Lower leg skin (tissue), 4 donors: ENCODE data around the gene ZNF175. TPM values are rescaled to one million over a fixed set of nuclear protein-coding genes. Genes with fewer than 3 reads are reported as not detected.

Experiments used
- DNase-seq, 2 donors: peaks; one replicate each; pipeline ENCODE4 v3.0.0-alpha.2; 2019; ENCODE audit warnings: low spot score in 2 of 2
- H3K4me3 ChIP-seq: fragments of 200-600 bp; sonication (generic); 2 replicates; pipeline ENCODE4 v1.5.1; 2017; ENCODE audit warnings: mild to moderate bottlenecking, low read depth; ENCODE audit not compliant: poor library complexity, severe bottlenecking
- POLR2A ChIP-seq, 2 donors: fragments of 450-650 bp; IDR thresholded peaks; one replicate each; pipeline ENCODE4 v1.6.1; 2016 to 2017; ENCODE audit warnings: antibody characterized with exemption in 2 of 2, mild to moderate bottlenecking in 1 of 2, moderate library complexity in 1 of 2
- WGBS, 2 donors: methylation state at CpG; one replicate each; pipeline ENCODE4 v1.1.5; 2018; 5-methylcytosine and 5-hydroxymethylcytosine counted together
- intact Hi-C: fragments of 100-400 bp; cut with DNase I; formaldehyde crosslinking; loops from one replicate; pipeline ENCODE4 v1.15.0; 2023; ENCODE audit warnings: low total_unique reads
- total RNA-seq, 4 donors: library from RNA; depleted of rRNA; stranded (reverse); fragments of >200 nt; gene quantifications; one replicate each; pipeline ENCODE4 v1.1.0, GENCODE V29; 2016
- TF ChIP-seq, protein P1 (sequence below), 3 donors: fragments of 450-650 bp; IDR thresholded peaks; one replicate each; pipeline ENCODE4 v1.5.1; 2016; ENCODE audit warnings: antibody characterized with exemption in 3 of 3, mild to moderate bottlenecking in 3 of 3, moderate library complexity in 2 of 3

ZNF175 gene
- total RNA-seq, 4 donors from 2014 or later, result 2.0 to 5.3 (median 2.5) TPM

DNA sequence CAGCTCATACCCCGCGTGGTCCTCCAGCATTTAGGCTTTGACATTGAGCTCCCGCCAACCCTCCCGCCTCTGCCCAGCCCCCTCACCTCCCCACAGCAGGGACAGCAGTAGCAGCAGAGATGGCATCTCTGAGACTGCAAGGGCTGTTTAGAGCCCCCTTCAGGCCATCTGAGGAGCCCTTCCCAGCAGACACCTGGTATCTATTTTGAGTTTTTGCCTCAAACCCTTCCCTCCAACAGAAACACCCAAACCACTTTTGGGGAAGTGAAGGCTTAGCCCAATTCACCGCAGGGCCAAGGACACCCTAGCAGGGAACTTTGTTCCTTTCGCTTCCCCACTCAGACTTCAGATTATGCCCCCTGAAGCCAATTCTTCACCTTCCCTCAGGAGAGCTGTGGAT, 6.3 kb upstream of the ZNF175 start:
- WGBS, 2 donors, result 42 to 44% methylated on average over 6 of the region's 6 CpGs

DNA sequence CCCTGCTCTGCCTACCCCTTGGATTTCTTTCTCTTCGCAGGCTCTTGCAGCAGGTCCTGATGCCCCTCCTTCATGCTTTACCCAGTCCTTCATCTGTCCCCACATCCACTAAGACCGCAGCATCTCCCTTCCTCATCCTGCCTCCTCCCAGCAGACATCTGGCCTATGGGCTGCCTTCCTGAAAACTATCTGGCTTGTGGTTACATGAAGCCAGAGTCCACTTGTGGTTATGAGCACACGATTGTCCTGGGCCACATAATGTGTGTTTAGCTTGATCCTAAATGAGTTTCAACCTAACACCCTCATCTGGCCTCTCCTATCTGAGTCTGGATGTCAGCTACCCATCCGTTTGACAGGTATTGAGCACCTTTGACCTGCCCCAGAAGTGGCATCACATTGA, 5.5 kb upstream of the ZNF175 start:
- WGBS, 2 donors, result 68 to 69% methylated on average over 4 of the region's 4 CpGs
- DNase-seq, result no peak
- H3K4me3 ChIP-seq, result no peak overlapping the region
- intact Hi-C loops, result no loop called here
- no peak for TF ChIP-seq POLR2A (IDR thresholded peaks at IDR 0.05)
- TF ChIP-seq, protein P1, sequence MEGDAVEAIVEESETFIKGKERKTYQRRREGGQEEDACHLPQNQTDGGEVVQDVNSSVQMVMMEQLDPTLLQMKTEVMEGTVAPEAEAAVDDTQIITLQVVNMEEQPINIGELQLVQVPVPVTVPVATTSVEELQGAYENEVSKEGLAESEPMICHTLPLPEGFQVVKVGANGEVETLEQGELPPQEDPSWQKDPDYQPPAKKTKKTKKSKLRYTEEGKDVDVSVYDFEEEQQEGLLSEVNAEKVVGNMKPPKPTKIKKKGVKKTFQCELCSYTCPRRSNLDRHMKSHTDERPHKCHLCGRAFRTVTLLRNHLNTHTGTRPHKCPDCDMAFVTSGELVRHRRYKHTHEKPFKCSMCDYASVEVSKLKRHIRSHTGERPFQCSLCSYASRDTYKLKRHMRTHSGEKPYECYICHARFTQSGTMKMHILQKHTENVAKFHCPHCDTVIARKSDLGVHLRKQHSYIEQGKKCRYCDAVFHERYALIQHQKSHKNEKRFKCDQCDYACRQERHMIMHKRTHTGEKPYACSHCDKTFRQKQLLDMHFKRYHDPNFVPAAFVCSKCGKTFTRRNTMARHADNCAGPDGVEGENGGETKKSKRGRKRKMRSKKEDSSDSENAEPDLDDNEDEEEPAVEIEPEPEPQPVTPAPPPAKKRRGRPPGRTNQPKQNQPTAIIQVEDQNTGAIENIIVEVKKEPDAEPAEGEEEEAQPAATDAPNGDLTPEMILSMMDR (IDR thresholded peaks at IDR 0.05), result no peak

More for the DNA sequence above, 6.3 kb upstream of the ZNF175 start:
- DNase-seq, result no peak
- intact Hi-C loops, result no loop called here
- TF ChIP-seq, protein P1 (IDR thresholded peaks at IDR 0.05), result no peak
- no peak for TF ChIP-seq POLR2A (IDR thresholded peaks at IDR 0.05)
- H3K4me3 ChIP-seq, result no peak overlapping the region

DNA sequence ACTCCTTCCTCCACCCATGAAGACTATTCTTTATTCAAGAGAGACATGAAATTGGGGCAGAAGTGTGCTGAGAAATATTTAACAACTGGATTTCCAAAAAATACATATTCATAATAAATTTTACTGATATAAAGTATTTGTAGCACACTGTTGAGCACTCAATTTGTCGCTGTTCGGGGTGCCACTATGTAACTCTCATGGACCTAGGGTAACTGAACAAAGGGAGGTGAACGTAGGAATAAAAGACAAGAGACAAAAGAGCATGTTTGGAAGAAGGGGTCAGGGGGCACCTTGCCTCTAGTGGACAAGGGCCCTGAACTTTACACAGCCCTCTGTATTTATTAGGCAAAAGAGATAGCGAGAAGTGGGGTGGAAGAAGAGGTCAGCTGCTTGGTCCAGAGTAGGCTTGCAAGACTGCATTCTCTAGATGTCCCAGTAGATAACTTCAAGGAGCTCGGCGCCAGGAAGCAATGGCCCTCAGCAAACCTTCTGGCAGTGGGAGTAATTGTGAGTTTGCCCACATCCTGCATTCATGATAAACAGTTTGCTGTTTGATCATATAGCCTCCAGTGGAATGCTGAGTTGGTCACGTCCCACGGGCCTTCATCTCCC, 4.5 kb upstream of the ZNF175 start:
- 68 to 71% methylated on average over 8 of the region's 8 CpGs for WGBS, 2 donors
- TF ChIP-seq POLR2A (IDR thresholded peaks at IDR 0.05), result no peak
- TF ChIP-seq, protein P1 (IDR thresholded peaks at IDR 0.05), result no peak
- intact Hi-C loops, result no loop called here

DNA sequence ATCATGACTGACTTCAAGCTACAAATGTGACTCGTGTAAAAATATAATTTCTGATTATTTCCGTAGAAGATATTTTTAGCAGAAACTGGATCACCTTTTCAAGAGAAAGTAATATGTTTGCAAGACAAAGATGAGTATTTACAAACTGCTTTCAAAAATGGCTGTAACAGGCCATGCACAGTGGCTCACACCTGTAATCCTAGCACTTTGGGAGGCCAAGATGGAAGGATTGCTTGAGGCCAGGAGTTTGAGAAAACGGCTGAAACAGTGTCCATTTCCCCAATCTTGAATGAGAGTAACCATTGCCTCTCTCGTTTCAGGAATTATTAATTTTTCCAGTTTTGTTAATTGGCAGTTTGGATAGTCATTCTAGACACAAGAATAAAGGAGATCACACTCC, 3.5 kb upstream of the ZNF175 start:
- DNase-seq, result no peak
- intact Hi-C loops, result no loop called here
- WGBS, 2 donors, result 75 to 81% methylated on average over 4 of the region's 4 CpGs

More for the DNA sequence above, 4.5 kb upstream of the ZNF175 start:
- no peak overlapping the region for H3K4me3 ChIP-seq
- DNase-seq, result no peak

DNA sequence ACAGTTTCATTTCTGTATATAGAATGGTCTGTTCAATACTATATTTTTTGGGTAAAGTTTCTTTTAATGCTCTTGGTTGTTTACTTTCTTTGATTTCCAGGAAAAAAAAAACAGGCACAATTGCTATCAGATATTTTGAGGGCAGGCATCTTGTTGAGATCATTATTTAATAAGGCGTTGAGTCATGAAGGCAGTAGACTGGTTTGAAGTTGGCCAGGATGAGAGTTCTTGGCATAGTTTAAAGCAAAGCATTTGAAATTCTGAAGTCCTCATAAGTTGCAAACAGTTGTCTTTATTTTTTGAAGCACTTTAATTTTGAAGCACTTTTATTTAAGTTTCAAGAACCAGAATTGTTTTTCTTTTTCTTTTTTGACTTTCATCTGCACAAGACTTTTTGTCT, 2.6 kb upstream of the ZNF175 start:
- H3K4me3 ChIP-seq, result no peak overlapping the region
- intact Hi-C loops, result no loop called here
- DNase-seq, result no peak
- no peak for TF ChIP-seq POLR2A (IDR thresholded peaks at IDR 0.05)
- TF ChIP-seq, protein P1 (IDR thresholded peaks at IDR 0.05), result no peak
- WGBS, 2 donors, result 63 to 76% methylated on average over 1 of the region's 1 CpG

More for the DNA sequence above, 3.5 kb upstream of the ZNF175 start:
- TF ChIP-seq, protein P1 (IDR thresholded peaks at IDR 0.05), result no peak
- no peak for TF ChIP-seq POLR2A (IDR thresholded peaks at IDR 0.05)
- H3K4me3 ChIP-seq, result no peak overlapping the region

DNA sequence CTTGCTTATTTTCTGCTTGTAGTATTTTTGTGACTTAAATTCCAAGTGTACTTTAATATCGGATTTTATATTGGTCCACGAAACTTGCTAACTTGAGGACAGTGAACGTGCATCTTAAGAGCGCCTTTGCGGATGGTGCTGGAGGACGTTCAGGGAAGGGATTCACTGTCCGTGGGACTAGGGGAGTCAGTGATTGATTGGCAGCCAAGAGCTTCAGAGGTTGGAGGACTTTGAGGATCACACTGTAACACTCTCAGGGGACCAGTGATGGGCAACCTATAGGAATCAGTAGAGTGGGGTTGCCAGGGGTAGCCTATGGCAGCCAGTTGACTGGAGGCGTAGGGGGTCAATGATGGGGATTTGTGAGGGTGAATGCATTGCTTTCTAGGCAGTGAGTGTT, 516 bp downstream of the ZNF175 start:
- TF ChIP-seq, protein P1 (IDR thresholded peaks at IDR 0.05), result no peak
- no peak for TF ChIP-seq POLR2A (IDR thresholded peaks at IDR 0.05)
- 5 to 8% methylated on average over 8 of the region's 8 CpGs for WGBS, 2 donors
- H3K4me3 ChIP-seq, result peak overlapping the region; percentile 54
- intact Hi-C loops, result no loop called here
- no peak for DNase-seq
